WI38 (cell line): Measurements from ENCODE around the gene PRSS33.

Experiments used
- H3K4me3 ChIP-seq: 2 replicates; pipeline ENCODE4 v1.5.1; 2011; ENCODE audit warnings: low read depth, mild to moderate bottlenecking, control low read depth, low read length
- TF ChIP-seq, protein P1 (sequence below): IDR thresholded peaks from 2 replicates; pipeline ENCODE4 v1.5.1; 2012; ENCODE audit warnings: low read depth, mild to moderate bottlenecking, control low read depth, low read length

The PRSS33 gene

DNA sequence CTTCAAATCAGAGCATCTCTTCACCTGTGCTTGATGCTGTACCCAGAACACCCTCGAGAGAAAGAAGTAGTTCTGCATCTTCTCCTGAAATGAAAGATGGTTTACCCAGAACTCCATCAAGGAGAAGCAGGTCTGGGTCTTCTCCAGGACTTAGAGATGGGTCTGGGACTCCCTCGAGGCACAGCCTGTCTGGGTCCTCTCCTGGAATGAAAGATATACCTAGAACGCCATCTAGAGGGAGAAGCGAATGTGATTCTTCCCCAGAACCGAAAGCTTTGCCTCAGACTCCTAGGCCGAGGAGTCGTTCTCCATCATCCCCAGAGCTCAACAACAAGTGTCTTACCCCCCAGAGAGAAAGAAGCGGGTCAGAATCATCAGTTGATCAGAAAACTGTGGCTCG, 22.6 kb downstream of the PRSS33 start:
- TF ChIP-seq, protein P1, sequence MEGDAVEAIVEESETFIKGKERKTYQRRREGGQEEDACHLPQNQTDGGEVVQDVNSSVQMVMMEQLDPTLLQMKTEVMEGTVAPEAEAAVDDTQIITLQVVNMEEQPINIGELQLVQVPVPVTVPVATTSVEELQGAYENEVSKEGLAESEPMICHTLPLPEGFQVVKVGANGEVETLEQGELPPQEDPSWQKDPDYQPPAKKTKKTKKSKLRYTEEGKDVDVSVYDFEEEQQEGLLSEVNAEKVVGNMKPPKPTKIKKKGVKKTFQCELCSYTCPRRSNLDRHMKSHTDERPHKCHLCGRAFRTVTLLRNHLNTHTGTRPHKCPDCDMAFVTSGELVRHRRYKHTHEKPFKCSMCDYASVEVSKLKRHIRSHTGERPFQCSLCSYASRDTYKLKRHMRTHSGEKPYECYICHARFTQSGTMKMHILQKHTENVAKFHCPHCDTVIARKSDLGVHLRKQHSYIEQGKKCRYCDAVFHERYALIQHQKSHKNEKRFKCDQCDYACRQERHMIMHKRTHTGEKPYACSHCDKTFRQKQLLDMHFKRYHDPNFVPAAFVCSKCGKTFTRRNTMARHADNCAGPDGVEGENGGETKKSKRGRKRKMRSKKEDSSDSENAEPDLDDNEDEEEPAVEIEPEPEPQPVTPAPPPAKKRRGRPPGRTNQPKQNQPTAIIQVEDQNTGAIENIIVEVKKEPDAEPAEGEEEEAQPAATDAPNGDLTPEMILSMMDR: no peak

DNA sequence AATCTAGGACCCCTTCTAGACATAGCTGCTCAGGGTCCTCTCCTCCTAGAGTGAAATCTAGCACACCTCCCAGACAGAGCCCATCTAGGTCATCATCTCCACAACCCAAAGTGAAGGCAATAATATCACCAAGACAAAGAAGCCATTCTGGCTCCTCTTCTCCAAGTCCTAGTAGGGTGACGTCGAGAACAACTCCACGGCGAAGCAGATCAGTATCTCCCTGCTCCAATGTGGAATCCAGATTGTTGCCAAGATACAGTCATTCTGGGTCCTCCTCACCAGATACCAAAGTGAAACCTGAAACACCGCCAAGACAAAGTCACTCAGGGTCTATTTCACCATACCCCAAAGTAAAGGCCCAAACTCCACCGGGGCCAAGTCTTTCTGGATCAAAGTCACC, 24.2 kb downstream of the PRSS33 start:
- no peak overlapping the region for H3K4me3 ChIP-seq
- TF ChIP-seq, protein P1: no peak

More for the DNA sequence above, 22.6 kb downstream of the PRSS33 start:
- no peak overlapping the region for H3K4me3 ChIP-seq

DNA sequence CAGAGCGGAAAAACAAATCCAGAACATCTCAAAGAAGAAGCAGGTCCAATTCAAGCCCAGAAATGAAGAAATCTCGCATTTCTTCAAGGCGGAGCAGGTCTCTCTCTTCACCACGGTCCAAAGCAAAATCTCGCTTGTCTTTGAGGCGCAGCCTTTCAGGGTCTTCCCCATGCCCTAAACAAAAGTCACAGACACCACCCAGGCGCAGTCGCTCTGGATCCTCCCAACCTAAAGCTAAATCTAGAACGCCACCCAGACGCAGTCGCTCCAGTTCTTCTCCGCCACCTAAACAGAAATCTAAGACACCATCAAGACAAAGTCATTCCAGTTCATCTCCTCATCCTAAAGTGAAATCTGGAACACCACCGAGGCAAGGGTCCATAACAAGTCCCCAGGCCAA, 24.6 kb downstream of the PRSS33 start:
- TF ChIP-seq, protein P1: no peak
- no peak overlapping the region for H3K4me3 ChIP-seq

DNA sequence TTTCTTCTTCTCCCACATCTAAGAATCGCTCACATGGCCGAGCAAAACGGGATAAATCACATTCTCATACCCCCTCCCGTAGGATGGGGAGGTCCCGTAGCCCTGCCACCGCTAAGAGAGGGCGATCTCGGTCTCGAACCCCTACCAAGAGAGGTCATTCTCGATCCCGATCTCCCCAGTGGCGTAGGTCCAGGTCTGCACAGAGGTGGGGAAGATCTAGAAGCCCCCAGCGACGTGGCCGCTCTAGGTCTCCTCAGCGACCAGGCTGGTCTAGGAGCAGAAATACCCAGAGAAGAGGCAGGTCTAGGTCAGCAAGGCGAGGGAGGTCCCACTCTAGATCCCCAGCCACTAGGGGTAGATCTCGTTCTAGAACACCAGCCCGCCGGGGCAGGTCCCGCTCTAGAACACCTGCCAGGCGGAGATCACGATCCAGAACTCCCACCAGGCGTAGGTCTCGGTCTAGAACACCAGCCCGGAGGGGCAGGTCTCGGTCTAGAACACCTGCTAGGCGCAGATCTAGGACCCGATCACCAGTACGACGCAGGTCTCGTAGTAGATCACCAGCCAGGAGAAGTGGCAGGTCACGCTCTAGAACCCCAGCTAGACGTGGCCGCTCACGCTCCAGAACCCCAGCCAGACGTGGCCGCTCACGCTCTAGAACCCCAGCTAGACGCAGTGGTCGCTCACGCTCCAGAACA, 25.3 kb downstream of the PRSS33 start:
- TF ChIP-seq, protein P1: no peak
- H3K4me3 ChIP-seq: no peak overlapping the region

DNA sequence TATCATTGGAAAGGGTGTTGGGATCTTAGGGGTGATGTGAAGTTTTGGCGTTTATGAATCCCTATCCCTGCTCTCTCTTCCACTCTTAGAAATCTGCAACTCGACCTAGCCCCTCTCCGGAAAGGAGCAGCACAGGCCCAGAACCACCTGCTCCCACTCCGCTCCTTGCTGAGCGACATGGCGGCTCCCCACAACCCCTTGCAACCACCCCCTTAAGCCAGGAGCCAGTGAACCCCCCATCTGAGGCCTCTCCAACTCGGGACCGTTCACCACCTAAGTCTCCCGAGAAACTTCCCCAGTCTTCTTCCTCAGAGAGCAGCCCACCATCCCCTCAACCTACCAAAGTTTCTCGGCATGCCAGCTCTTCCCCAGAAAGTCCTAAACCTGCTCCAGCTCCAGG, 25.9 kb downstream of the PRSS33 start:
- no peak overlapping the region for H3K4me3 ChIP-seq
- TF ChIP-seq, protein P1: no peak

DNA sequence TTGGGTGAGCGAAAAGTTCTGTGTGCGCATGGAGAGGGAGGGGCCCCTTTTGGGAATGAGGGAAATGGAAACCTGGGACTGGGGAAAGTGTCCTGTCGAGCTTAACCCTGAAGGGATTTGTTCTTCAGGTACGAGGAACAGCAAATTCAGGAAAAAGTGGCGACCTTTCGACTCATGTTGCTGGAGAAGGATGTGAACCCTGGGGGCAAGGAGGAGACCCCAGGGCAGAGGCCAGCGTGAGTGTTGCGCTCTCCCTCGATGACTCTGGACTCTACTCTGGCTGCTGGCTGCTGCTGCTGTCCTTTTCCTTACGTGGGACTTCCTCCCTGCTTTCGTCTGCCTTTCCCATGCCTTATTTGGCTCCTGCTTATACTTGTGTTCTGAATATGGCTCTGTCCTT, 30.0 kb downstream of the PRSS33 start:
- H3K4me3 ChIP-seq: no peak overlapping the region
- TF ChIP-seq, protein P1: no peak

DNA sequence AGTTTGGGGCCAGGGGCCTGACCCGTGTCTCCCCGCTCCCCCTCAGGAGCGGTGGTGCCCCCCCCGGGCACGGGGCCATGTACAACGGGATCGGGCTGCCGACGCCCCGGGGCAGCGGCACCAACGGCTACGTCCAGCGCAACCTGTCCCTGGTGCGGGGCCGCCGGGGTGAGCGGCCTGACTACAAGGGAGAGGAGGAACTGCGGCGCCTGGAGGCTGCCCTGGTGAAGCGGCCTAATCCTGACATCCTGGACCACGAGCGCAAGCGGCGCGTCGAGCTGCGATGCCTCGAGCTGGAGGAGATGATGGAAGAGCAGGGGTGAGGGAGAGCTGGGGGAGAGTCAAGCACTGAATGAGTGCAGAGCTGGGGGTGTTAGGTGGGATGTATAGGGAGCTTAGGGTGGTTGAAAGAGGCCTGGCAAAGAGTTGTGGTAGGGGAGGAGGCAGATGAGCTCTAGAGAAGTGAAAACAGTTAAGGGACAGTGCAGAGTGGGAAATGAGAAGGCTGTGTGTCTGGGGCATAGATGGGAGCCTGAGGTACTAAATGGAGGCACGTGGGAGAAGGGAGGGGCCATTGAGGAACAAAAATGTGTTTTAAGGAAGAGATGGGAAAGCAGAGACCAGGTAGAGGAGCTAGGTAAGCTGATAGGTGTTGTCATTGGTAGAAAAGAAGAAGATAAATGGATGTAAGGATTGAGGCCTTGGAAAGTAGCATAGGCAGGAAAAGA, 30.9 kb downstream of the PRSS33 start:
- TF ChIP-seq, protein P1: no peak
- H3K4me3 ChIP-seq: no peak overlapping the region
